GM18907 (cell line): ENCODE results near the gene IDH2.
"Not testable (repeated sequence)": the region's sequence is repeated elsewhere in the genome, so short reads cannot be mapped to it uniquely, and the experiment has no call there.

ENCODE experiments used
- ATAC-seq: cut with Tn5 transposase; IDR thresholded peaks from one replicate; pipeline ENCODE4 v1.9.1; 2021; ENCODE audit warnings: mild to moderate bottlenecking, moderate library complexity; ENCODE audit not compliant: unreplicated experiment

IDH2 gene

GRCh38 chr15:90101969-90102890, at the start of gene IDH2:
TSS of gene IDH2 (minus strand) at chr15:90102468. CDS start at chr15:90102390, 78 bp downstream.
- ATAC-seq = peak; percentile 69

GRCh38 chr15:90150551-90150950, 48.3 kb upstream of the IDH2 start:
- ATAC-seq = not testable (repeated sequence)

- no peak for ATAC-seq
These were observed 47.5 kb upstream of the IDH2 start for GRCh38 chr15:90149609-90150340.

- not testable (repeated sequence) for ATAC-seq
These were observed 44.0 kb upstream of the IDH2 start for GRCh38 chr15:90146198-90146761.

GRCh38 chr15:90145761-90146160, 43.5 kb upstream of the IDH2 start:
- no peak for ATAC-seq

- no peak for ATAC-seq
These were observed 43.0 kb upstream of the IDH2 start for GRCh38 chr15:90145259-90145658.

GRCh38 chr15:90143166-90143655, 40.9 kb upstream of the IDH2 start:
- peak; percentile 65 for ATAC-seq

GRCh38 chr15:90142216-90143165, 40.2 kb upstream of the IDH2 start:
- no peak for ATAC-seq

GRCh38 chr15:90141646-90142045, 39.4 kb upstream of the IDH2 start:
- no peak for ATAC-seq

- ATAC-seq = not testable (repeated sequence)
These were observed 37.3 kb upstream of the IDH2 start for GRCh38 chr15:90139549-90139948.

GRCh38 chr15:90138071-90138833, 36.0 kb upstream of the IDH2 start:
- ATAC-seq = no peak

- no peak for ATAC-seq
These were observed 30.2 kb upstream of the IDH2 start for GRCh38 chr15:90132437-90132836.

GRCh38 chr15:90131848-90132247, 29.6 kb upstream of the IDH2 start:
- no peak for ATAC-seq

GRCh38 chr15:90130291-90130690, 28.0 kb upstream of the IDH2 start:
- no peak for ATAC-seq

GRCh38 chr15:90126596-90127435, 24.5 kb upstream of the IDH2 start:
- no peak for ATAC-seq

- no peak for ATAC-seq
These were observed 23.8 kb upstream of the IDH2 start for GRCh38 chr15:90126022-90126421.

GRCh38 chr15:90124507-90124906, 22.2 kb upstream of the IDH2 start:
- ATAC-seq = no peak

- ATAC-seq = no peak
These were observed 18.8 kb upstream of the IDH2 start for GRCh38 chr15:90121086-90121485.

GRCh38 chr15:90119367-90119766, 17.1 kb upstream of the IDH2 start:
- ATAC-seq = no peak
